GM18951 (cell line): ENCODE results near the gene LCAT.

Experiments used
- POLR2A ChIP-seq: IDR thresholded peaks from 4 replicates; pipeline ENCODE4 v1.6.1; 2011; ENCODE audit warnings: mild to moderate bottlenecking; ENCODE audit not compliant: insufficient read length, insufficient read depth; ENCODE audit errors: extremely low read depth
- in situ Hi-C: fragments of 300-500 bp; cut with MboI; formaldehyde crosslinking; loops from one replicate; pipeline ENCODE4 v1.12.0; 2022; ENCODE audit warnings: low sequenced_read_pairs, mixed read lengths, inconsistent platforms; ENCODE audit not compliant: unreplicated experiment

The LCAT gene

GRCh38 chr16:67914758-67915495 is 29.0 kb downstream of the LCAT start:
- TF ChIP-seq POLR2A, result no peak
- in situ Hi-C loops, result no loop called here

GRCh38 chr16:67910158-67910557 is 33.8 kb downstream of the LCAT start:
- in situ Hi-C loops, result no loop called here
- no peak for TF ChIP-seq POLR2A

GRCh38 chr16:67909056-67909742 is 34.7 kb downstream of the LCAT start:
- in situ Hi-C loops, result no loop called here
- TF ChIP-seq POLR2A, result no peak

- TF ChIP-seq POLR2A, result no peak
- in situ Hi-C loops, result no loop called here
Measured at GRCh38 chr16:67907397-67908180, 36.3 kb downstream of the LCAT start.

GRCh38 chr16:67902831-67903230 is 41.1 kb downstream of the LCAT start:
- TF ChIP-seq POLR2A, result no peak
- in situ Hi-C loops, result no loop called here

- no peak for TF ChIP-seq POLR2A
- in situ Hi-C loops, result no loop called here
Measured at GRCh38 chr16:67901734-67902133, 42.2 kb downstream of the LCAT start.

GRCh38 chr16:67897231-67897630 is 46.7 kb downstream of the LCAT start:
- no peak for TF ChIP-seq POLR2A
- in situ Hi-C loops, result no loop called here

GRCh38 chr16:67893743-67894399 is 50.0 kb downstream of the LCAT start:
- no peak for TF ChIP-seq POLR2A
- in situ Hi-C loops, result no loop called here

- TF ChIP-seq POLR2A, result peak; percentile 86
- in situ Hi-C loops, result no loop called here
Measured at GRCh38 chr16:67892899-67893742, 50.8 kb downstream of the LCAT start, which contains the start of gene PSKH1. Gene PSKH1, plus strand, starts transcription at chr16:67893254. Its CDS starts 15,496 bp downstream, at chr16:67908750.

- in situ Hi-C loops, result no loop called here
- TF ChIP-seq POLR2A, result no peak
Measured at GRCh38 chr16:67892375-67892774, 51.5 kb downstream of the LCAT start.
